HG02623 (cell line): ENCODE data around the gene PFDN2.

ENCODE experiments used
- ATAC-seq: cut with Tn5 transposase; IDR thresholded peaks from one replicate; pipeline ENCODE4 v1.9.1; 2021; ENCODE audit warnings: moderate library complexity; ENCODE audit not compliant: unreplicated experiment

Gene PFDN2

GRCh38 chr1:161106431-161106830 is 11.4 kb downstream of the PFDN2 start:
- no peak for ATAC-seq

- ATAC-seq, result no peak
Measured at GRCh38 chr1:161100556-161100955, 17.3 kb downstream of the PFDN2 start.

GRCh38 chr1:161099090-161099802 is 18.6 kb downstream of the PFDN2 start:
- ATAC-seq, result no peak

GRCh38 chr1:161098210-161099068 is 19.4 kb downstream of the PFDN2 start, which contains the start of gene KLHDC9:
Gene KLHDC9 (plus strand): TSS chr1:161098361. CDS start chr1:161098536, 175 bp downstream.
- peak; percentile 74 for ATAC-seq

GRCh38 chr1:161096530-161096929 is 21.3 kb downstream of the PFDN2 start:
- no peak for ATAC-seq

- ATAC-seq, result no peak
Measured at GRCh38 chr1:161096015-161096414, 21.8 kb downstream of the PFDN2 start.

GRCh38 chr1:161095230-161095629 is 22.6 kb downstream of the PFDN2 start:
- ATAC-seq, result no peak

GRCh38 chr1:161094481-161094880 is 23.4 kb downstream of the PFDN2 start:
- no peak for ATAC-seq

GRCh38 chr1:161092621-161093028 is 25.2 kb downstream of the PFDN2 start:
- no peak for ATAC-seq

GRCh38 chr1:161091796-161092507 is 25.9 kb downstream of the PFDN2 start:
- ATAC-seq, result no peak

- no peak for ATAC-seq
Measured at GRCh38 chr1:161091093-161091492, 26.7 kb downstream of the PFDN2 start.

GRCh38 chr1:161090617-161091016 is 27.2 kb downstream of the PFDN2 start:
- ATAC-seq, result no peak

GRCh38 chr1:161089938-161090337 is 27.9 kb downstream of the PFDN2 start:
- ATAC-seq, result no peak

- ATAC-seq, result no peak
Measured at GRCh38 chr1:161089251-161089924, 28.4 kb downstream of the PFDN2 start, which contains the start of gene NECTIN4. Gene NECTIN4 (minus strand): TSS chr1:161089558. CDS start chr1:161089296, 262 bp downstream.

- no peak for ATAC-seq
Measured at GRCh38 chr1:161088587-161089110, 29.2 kb downstream of the PFDN2 start.

- ATAC-seq, result no peak
Measured at GRCh38 chr1:161086457-161086856, 31.4 kb downstream of the PFDN2 start.

GRCh38 chr1:161085165-161085564 is 32.7 kb downstream of the PFDN2 start:
- ATAC-seq, result no peak

GRCh38 chr1:161084597-161084988 is 33.2 kb downstream of the PFDN2 start:
- ATAC-seq, result no peak

GRCh38 chr1:161083748-161084596 is 33.9 kb downstream of the PFDN2 start:
- no peak for ATAC-seq
